ENCODE data around the gene ALOXE3.

DNA sequence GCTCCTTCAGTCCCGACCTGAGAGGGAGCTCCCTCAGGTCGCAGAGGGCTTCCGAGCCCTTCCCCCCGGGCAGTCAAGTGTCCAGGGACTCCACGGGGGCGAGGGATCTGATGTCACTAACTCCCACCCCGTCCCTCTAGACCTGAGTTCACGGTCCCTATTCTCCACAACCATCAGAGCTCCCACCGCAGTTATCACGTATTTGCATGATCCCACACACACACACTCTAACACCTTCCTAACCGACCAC lies 37.6 kb upstream of the ALOXE3 start:
- TF ChIP-seq, protein P1, sequence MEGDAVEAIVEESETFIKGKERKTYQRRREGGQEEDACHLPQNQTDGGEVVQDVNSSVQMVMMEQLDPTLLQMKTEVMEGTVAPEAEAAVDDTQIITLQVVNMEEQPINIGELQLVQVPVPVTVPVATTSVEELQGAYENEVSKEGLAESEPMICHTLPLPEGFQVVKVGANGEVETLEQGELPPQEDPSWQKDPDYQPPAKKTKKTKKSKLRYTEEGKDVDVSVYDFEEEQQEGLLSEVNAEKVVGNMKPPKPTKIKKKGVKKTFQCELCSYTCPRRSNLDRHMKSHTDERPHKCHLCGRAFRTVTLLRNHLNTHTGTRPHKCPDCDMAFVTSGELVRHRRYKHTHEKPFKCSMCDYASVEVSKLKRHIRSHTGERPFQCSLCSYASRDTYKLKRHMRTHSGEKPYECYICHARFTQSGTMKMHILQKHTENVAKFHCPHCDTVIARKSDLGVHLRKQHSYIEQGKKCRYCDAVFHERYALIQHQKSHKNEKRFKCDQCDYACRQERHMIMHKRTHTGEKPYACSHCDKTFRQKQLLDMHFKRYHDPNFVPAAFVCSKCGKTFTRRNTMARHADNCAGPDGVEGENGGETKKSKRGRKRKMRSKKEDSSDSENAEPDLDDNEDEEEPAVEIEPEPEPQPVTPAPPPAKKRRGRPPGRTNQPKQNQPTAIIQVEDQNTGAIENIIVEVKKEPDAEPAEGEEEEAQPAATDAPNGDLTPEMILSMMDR (IDR thresholded peaks at IDR 0.05; ENCODE audit: low read length) = no peak
- no peak for TF ChIP-seq EZH2 (IDR thresholded peaks at IDR 0.05; ENCODE audit: borderline replicate concordance, low read length)
